PC-3 (cell line): ENCODE data around the gene ZNF385C. TPM values are rescaled to one million over a fixed set of nuclear protein-coding genes. Genes with fewer than 3 reads are reported as not detected.

ENCODE experiments used
- ATAC-seq: fragments of 200-7000 bp; cut with Tn5 transposase; 2 replicates; pipeline ENCODE4 v1.9.1; 2020; ENCODE audit warnings: mild to moderate bottlenecking, moderate library complexity
- BruUV-seq: library from RNA; stranded (reverse); fragments of 400-500 nt; replicated peaks from 2 replicates; lab custom pipeline; 2021; lab: Mats Ljungman, UMichigan
- CTCF ChIA-PET: fragments of 300-600 bp; sonication (Branson Sonifier 250); formaldehyde crosslinking; loops from one replicate; lab custom pipeline; 2022; ENCODE audit warnings: antibody characterized with exemption; lab: Charles Lee
- POLR2A ChIA-PET: fragments of 300-600 bp; sonication (Branson Sonifier 250); formaldehyde crosslinking; loops from one replicate; lab custom pipeline; 2022; ENCODE audit warnings: antibody characterized with exemption; ENCODE audit not compliant: unreplicated experiment; lab: Charles Lee
- DNase-seq: peaks from one replicate; pipeline ENCODE4 v3.0.0-alpha.2; 2015
- H2AFZ ChIP-seq: fragments of 300-600 bp; sonication (generic); 2 replicates; pipeline ENCODE4 v1.6.0; 2016; ENCODE audit warnings: antibody characterized with exemption, low read length
- H3F3A ChIP-seq: fragments of 300-600 bp; sonication (generic); one replicate; pipeline ENCODE4 v1.6.0; 2017; ENCODE audit warnings: antibody characterized with exemption, low read length, control low read depth, mild to moderate bottlenecking; ENCODE audit not compliant: unreplicated experiment
- H3K27ac ChIP-seq: fragments of 300-600 bp; sonication (generic); 2 replicates; pipeline ENCODE4 v1.5.1; 2016; ENCODE audit warnings: mild to moderate bottlenecking, low read length
- H3K27me3 ChIP-seq: fragments of 300-600 bp; sonication (generic); 2 replicates; pipeline ENCODE4 v1.6.1; 2016; ENCODE audit warnings: low read length, mixed read lengths
- H3K36me3 ChIP-seq: fragments of 300-600 bp; sonication (generic); 2 replicates; pipeline ENCODE4 v1.6.1; 2016; ENCODE audit warnings: low read depth, mixed run types, low read length, mixed read lengths
- H3K4me1 ChIP-seq: fragments of 300-600 bp; sonication (generic); 2 replicates; pipeline ENCODE4 v1.5.1; 2016; ENCODE audit warnings: low read length; ENCODE audit not compliant: insufficient read depth
- H3K4me2 ChIP-seq: fragments of 300-600 bp; sonication (generic); 2 replicates; pipeline ENCODE4 v1.6.0; 2016; ENCODE audit warnings: low read length
- H3K4me3 ChIP-seq: fragments of 300-600 bp; sonication (generic); 2 replicates; pipeline ENCODE4 v1.5.1; 2016; ENCODE audit warnings: mild to moderate bottlenecking, low read length, mixed read lengths
- H3K79me2 ChIP-seq: fragments of 300-600 bp; sonication (generic); 2 replicates; pipeline ENCODE4 v1.6.1; 2017; ENCODE audit warnings: low read length, mixed read lengths
- H3K9ac ChIP-seq: fragments of 300-600 bp; sonication (generic); 2 replicates; pipeline ENCODE4 v1.6.0; 2016; ENCODE audit warnings: mild to moderate bottlenecking, low read length
- H3K9me2 ChIP-seq: fragments of 300-600 bp; sonication (generic); replicated peaks from 2 replicates; pipeline ENCODE4 v1.6.1; 2016; ENCODE audit warnings: mixed run types, low read length, mixed read lengths
- H3K9me3 ChIP-seq: fragments of 300-600 bp; sonication (generic); 2 replicates; pipeline ENCODE4 v1.6.1; 2016; ENCODE audit warnings: low read length, mixed read lengths
- H4K20me1 ChIP-seq: fragments of 300-600 bp; sonication (generic); 2 replicates; pipeline ENCODE4 v1.6.1; 2016; ENCODE audit warnings: low read length, mixed read lengths
- EZH2 ChIP-seq: fragments of 300-600 bp; sonication (generic); IDR thresholded peaks from one replicate; pipeline ENCODE4 v1.6.1; 2017; ENCODE audit warnings: antibody characterized with exemption, mild to moderate bottlenecking, low read length; ENCODE audit not compliant: unreplicated experiment
- EZH2phosphoT487 ChIP-seq: fragments of 300-600 bp; sonication (generic); IDR thresholded peaks from 2 replicates; pipeline ENCODE4 v1.6.1; 2018; ENCODE audit warnings: mild to moderate bottlenecking, antibody characterized with exemption, low read length, borderline replicate concordance
- intact Hi-C: fragments of 100-400 bp; cut with micrococcal nuclease; formaldehyde crosslinking; loops from 2 replicates; pipeline ENCODE4 v1.9.0; 2023
- total RNA-seq: library from RNA; depleted of rRNA; stranded (reverse); fragments of >200 nt; gene quantifications from 2 replicates; pipeline ENCODE4 v1.2.3, GENCODE V29; 2014
- TF ChIP-seq, protein P1 (sequence below): fragments of 300-600 bp; sonication (generic); conservative IDR thresholded peaks from 2 replicates; pipeline ENCODE4 v1.5.1; 2017; ENCODE audit warnings: antibody characterized with exemption, low read depth, mild to moderate bottlenecking, low read length

ZNF385C gene
- total RNA-seq, 1 experiment from 2014 or later = 0.04 TPM

DNA sequence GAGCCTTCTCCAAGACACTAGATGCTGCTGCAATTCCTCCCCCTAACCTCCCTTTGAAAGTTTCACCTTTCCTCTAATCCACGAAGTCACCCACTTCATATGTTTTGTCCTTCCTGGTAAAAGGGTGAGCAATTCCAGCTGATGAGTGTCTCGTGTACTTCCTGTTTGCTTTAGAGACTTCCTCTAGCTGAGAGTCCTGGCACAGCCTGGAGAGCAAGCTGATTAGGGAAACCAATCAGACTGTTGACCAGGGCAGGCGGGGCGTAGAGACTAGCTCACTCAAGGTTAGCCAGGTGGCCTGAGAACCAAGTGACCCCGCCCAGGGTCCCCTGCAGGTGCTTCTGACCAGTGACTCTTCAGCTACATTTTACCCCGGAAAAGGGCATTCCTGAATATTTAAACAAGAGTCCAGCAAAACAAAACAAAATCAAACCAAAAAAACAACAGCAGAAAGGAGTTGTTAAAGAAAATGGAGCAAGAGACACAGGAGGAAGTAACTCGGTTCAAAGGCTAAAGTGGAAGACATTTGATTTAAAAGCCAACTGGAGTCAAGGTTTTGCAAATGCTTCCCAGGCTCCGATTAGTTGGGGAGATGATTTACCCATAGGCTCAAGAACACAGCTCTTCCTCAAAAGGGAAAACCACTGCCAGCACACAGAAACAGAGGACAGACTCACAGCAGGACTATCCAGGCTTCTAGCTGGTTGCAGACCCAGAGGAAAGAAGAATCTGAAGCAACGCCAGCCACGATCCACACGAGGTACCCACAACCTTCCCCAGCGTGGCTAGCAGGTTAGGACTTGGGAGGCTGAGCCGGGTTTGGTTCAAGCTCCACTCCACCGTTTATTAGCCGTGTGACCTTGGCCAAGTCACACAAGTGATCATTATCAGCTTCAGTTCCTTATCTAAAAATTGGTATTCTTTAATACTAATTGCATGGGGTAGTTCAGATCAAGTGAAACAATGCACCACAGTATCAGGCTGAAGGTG is 37.7 kb upstream of the ZNF385C start:
- Histone ChIP-seq H3K9ac (no peak overlapping the region), H3K4me3 (no peak overlapping the region), H2AFZ (no peak overlapping the region), H3K27ac (no peak overlapping the region), H3K4me2 (no peak overlapping the region), H4K20me1 (no peaks in the 10 kb centered on the region), H3K79me2 (no peaks in the 10 kb centered on the region), H3K36me3 (no peaks in the 10 kb centered on the region), H3F3A (no peaks in the 10 kb centered on the region), H3K9me3 (no peaks in the 10 kb centered on the region), H3K9me2 (no peaks in the 10 kb centered on the region), H3K27me3 (no peaks in the 10 kb centered on the region), H3K4me1 (no peaks in the 10 kb centered on the region)
- DNase-seq = no peak
- BruUV-seq = no TSS peak
- ChIA-PET CTCF (no interaction called here), POLR2A (no interaction called here)
- intact Hi-C loops = no loop called here
- ATAC-seq = no peak
- TF ChIP-seq EZH2 = no peak
- no peak for TF ChIP-seq EZH2phosphoT487
- TF ChIP-seq, protein P1, sequence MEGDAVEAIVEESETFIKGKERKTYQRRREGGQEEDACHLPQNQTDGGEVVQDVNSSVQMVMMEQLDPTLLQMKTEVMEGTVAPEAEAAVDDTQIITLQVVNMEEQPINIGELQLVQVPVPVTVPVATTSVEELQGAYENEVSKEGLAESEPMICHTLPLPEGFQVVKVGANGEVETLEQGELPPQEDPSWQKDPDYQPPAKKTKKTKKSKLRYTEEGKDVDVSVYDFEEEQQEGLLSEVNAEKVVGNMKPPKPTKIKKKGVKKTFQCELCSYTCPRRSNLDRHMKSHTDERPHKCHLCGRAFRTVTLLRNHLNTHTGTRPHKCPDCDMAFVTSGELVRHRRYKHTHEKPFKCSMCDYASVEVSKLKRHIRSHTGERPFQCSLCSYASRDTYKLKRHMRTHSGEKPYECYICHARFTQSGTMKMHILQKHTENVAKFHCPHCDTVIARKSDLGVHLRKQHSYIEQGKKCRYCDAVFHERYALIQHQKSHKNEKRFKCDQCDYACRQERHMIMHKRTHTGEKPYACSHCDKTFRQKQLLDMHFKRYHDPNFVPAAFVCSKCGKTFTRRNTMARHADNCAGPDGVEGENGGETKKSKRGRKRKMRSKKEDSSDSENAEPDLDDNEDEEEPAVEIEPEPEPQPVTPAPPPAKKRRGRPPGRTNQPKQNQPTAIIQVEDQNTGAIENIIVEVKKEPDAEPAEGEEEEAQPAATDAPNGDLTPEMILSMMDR = no peak

DNA sequence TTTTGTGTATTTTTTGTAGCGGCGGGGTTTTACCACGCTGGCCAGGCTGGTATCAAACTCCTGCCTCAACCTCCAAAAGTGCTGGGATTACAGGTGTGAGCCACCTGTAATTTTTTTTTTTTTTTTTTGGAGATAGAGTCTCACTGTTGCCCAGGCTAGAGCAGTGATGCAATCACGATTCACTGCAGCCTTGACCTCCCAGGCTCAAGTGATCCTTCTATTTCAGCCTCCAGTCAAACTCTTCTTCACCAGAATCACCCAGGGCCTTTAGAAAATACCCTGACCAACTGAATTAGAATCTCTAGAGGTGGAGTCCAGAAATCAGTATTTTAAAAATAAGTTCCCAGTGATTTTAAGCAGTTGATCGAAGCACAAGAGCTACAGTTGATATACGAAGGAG is 36.9 kb upstream of the ZNF385C start:
- no peak overlapping the region for H3K9ac ChIP-seq
- H2AFZ ChIP-seq = no peak overlapping the region
- DNase-seq = no peak
- H3K9me2 ChIP-seq = no peaks in the 10 kb centered on the region
- no peaks in the 10 kb centered on the region for H3K4me1 ChIP-seq
- TF ChIP-seq, protein P1 = no peak
- TF ChIP-seq EZH2 (no peak), EZH2phosphoT487 (no peak)
- no peaks in the 10 kb centered on the region for H3K36me3 ChIP-seq
- no peak for ATAC-seq
- BruUV-seq = no TSS peak
- ChIA-PET CTCF (no interaction called here), POLR2A (no interaction called here)
- no peaks in the 10 kb centered on the region for H3K79me2 ChIP-seq
- no peaks in the 10 kb centered on the region for H3F3A ChIP-seq
- H3K9me3 ChIP-seq = no peaks in the 10 kb centered on the region
- intact Hi-C loops = no loop called here
- H3K4me3 ChIP-seq = no peak overlapping the region
- H3K27me3 ChIP-seq = no peaks in the 10 kb centered on the region
- no peak overlapping the region for H3K27ac ChIP-seq
- H3K4me2 ChIP-seq = no peak overlapping the region
- H4K20me1 ChIP-seq = no peaks in the 10 kb centered on the region

DNA sequence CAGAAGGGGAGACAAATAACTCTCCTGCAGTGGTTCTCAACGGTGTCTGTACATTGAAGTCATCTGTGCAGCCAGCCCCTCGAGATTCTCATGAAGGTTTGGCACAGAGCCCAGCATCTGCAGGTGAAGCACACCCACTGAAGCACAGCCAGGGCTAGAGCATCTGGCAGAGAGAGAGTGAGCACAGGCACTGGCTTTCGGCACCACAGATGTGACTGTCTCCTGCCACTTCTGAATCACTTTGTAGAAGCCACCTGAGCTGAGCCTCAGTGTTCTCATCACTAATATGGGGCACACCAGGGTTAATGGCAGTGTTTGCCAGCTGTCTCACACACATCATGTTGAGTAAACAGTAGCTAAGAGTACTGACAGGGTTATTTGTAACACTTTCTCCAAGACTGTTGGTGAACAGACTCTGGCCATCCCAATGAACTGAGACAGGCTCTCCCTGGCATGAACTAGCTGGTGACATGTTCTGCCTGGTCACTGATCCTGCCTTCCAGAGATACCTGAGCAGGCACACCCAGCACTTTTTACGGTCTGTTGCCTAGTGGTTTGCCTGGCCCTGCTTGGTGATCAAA is 35.3 kb upstream of the ZNF385C start:
- POLR2A ChIA-PET = no interaction called here
- no peaks in the 10 kb centered on the region for H3K9me3 ChIP-seq
- H4K20me1 ChIP-seq = no peaks in the 10 kb centered on the region
- H3K4me1 ChIP-seq = no peaks in the 10 kb centered on the region
- H3K4me3 ChIP-seq = no peak overlapping the region
- ATAC-seq = no peak
- BruUV-seq = no TSS peak
- H3K4me2 ChIP-seq = no peak overlapping the region
- CTCF ChIA-PET = no interaction called here
- intact Hi-C loops = no loop called here
- no peak for DNase-seq
- H3K27me3 ChIP-seq = no peaks in the 10 kb centered on the region
- no peak overlapping the region for H2AFZ ChIP-seq
- H3K27ac ChIP-seq = no peak overlapping the region
- no peak for TF ChIP-seq EZH2phosphoT487
- TF ChIP-seq, protein P1 = no peak
- no peak for TF ChIP-seq EZH2
- no peaks in the 10 kb centered on the region for H3K9me2 ChIP-seq
- no peaks in the 10 kb centered on the region for H3K36me3 ChIP-seq
- no peaks in the 10 kb centered on the region for H3F3A ChIP-seq
- H3K79me2 ChIP-seq = no peaks in the 10 kb centered on the region
- no peak overlapping the region for H3K9ac ChIP-seq
